Right renal cortex interstitium (tissue), 3 donors: ENCODE data around the gene CARD9. TPM values are rescaled to one million over a fixed set of nuclear protein-coding genes. Genes with fewer than 3 reads are reported as not detected.

ENCODE experiments used
- DNase-seq, 3 donors: peaks; one replicate each; pipeline ENCODE4 v3.0.0-alpha.2; 2013; ENCODE audit warnings: low read depth in 3 of 3, low spot score in 2 of 3
- polyA plus RNA-seq, 3 donors: library from polyadenylated mRNA; unstranded; fragments of 120-200 nt; gene quantifications; one replicate each; pipeline ENCODE4 v1.2.1, GENCODE V29; 2013; ENCODE audit not compliant: insufficient read length in 3 of 3

The CARD9 gene
- polyA plus RNA-seq, 3 donors, result 1.5 to 1.7 (median 1.7) TPM

DNA sequence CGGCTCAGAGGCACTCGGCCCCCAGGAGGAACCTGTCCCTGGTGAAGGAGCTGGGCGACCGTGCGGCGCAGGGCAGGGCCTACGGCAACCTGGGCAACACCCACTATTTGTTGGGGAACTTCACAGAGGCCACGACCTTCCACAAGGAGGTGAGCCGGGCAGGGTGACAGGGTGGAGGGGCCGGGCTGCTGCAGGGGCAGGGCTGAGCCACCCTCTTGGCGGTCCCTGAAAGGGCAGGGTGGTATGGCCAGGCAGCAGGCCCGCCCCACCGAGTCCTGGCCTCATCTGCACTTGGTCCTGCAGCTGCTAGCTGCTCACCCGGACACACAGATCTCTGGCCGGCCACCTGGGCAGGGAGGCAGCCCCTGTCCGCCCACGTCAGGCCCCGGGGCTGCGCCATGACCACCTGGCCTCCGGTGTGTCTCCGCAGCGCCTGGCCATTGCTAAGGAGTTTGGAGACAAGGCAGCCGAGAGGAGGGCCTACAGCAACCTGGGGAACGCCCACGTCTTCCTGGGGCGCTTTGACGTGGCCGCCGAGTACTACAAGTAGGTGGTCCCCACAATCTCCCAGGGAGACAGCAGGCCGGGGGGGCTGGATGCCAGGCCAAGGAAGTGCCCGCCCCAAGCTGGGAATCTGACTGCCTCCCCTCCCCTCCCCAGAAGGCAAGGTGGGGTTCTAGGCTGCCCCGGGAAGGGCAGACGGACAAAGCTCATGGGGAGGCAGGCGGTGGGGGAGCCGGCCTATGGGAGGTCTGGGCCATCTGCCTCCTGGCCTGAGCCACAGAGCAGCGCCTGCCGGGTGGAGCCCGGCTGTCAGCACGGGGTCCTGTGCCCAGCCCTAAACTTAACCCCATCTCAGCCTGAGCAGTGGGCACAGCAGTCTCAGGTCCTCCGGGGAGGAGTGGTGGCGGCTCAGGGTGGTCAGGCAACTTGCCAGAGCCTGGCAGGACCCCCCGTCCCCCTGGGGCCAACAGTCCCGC is 35.8 kb downstream of the CARD9 start:
- no peak for DNase-seq

DNA sequence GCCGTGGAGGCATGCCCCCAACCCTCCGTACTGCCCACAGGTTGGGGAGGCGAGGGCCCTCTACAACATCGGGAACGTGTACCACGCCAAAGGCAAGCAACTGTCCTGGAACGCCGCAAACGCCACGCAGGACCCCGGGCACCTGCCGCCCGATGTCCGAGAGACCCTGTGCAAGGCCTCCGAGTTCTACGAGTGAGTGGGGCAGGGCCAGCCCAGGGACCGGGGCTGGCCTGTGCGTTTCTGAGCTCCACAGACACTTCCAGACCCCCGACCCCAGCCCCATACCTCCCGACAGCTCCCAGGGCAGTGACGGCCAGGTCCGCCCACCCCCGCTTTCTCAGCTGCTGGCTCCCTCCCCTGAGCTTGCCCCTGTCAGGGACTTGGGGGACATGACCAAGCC is 36.6 kb downstream of the CARD9 start:
- no peak for DNase-seq

DNA sequence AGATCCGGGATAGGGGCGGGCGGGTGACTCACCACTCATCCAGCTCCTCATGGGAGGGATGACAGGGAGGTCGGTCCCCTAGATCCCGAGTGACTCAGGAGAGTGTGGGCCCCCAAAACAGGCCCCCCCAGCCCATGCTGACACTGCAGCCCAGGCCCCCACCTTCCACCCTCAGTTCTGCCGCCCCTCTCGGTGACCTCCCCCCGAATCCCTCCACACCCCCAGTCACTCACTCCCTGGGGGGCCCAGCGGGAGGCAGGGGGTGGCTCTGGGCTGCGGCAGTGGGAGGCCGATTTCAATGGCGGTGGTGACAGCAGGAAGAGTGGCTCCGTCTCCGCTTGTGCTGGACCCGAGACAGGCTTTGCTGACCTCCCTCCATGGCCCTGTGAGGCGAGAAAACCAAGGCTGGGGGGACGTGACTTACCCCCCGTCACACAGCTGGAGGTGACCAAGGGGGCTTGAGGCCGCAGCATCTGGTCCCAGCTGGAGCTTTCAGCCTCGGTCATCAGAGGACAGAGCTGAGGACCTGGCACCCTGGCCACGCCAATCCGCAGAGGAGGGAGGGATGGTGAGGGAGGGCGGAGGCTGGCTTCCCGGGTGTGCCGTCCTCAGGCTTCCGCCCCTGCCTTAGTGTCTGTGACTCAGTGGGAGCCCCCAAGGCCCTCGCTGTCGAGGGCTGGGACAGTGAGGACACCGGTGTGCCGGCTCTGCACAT is 37.2 kb downstream of the CARD9 start:
- DNase-seq, result no peak

- no peak for DNase-seq
Observed at GRCh38 chr9:136335296-136336155, 37.9 kb downstream of the CARD9 start.

GRCh38 chr9:136334541-136334940 is 38.9 kb downstream of the CARD9 start:
- no peak for DNase-seq

- DNase-seq, result no peak
Observed at GRCh38 chr9:136333486-136333885, 40.0 kb downstream of the CARD9 start.

GRCh38 chr9:136333045-136333444 is 40.4 kb downstream of the CARD9 start:
- no peak for DNase-seq

DNA sequence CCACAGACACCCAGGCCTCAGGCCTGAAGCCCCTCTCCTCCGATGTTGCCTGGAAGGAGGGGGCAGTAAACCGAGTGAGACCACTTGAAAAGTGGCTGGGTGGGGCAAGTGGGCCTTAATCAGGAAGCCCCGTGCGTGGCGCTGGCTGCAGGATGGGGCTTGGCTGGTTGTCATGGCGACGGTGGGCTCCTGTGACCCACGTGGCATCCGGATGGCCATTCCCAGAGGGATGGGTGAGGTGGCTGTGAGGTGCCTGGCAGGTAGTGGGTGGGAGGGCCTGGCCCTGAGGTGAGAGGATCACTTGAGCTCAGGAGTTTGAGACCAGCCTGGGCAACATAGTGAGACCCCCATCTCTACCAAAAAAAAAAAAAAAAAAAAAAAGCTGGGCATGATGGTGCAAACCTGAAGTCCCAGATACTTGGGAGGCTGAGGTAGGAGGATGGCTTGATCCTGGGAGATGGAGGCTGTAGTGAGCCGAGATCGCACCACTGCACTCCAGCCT is 40.9 kb downstream of the CARD9 start:
- no peak for DNase-seq

DNA sequence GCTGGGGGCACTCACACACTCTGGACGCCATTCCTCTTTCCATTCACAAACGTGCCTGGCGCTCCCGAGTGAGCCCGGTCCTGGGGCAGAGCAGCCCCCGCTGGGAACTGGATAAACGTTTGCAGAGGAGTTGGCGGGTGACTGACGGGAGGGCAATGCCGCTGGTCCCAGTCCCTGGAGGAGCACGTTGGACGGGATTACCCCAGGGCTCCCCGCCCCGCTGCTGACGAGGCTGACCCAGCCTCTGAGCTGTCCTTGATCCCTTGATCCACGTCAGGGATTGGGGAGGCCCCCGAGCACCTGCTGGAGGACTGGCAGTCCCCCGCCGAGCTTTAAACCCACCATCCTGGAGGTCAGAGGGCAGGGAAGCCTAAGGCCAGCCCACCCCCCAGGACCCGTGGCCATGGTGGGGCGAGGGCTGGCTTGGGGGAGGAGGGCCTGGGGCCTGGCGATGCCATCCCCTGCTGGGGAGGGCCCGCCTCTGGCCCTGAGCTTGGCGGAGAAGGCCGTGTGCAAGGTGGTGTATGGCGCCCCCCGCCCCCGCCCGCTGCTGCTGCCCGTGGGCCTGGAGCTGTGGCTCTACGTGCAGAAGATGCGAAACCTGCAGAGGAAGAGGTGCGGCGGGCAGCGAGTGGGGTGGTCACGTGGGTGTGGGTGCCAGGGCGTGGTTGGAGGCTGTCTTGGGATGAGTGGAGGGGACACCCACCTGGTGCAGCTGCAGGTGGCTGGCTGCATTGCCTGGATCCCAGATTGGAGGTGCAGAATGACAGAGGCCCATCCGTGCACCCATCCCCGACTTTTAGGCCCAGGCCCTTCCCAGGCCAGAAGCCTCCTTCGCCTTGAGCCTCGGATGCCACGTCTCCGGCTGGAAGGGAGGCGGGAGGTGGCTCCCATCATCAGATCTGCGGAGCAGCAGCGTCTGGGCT is 41.6 kb downstream of the CARD9 start:
- DNase-seq, result no peak

DNA sequence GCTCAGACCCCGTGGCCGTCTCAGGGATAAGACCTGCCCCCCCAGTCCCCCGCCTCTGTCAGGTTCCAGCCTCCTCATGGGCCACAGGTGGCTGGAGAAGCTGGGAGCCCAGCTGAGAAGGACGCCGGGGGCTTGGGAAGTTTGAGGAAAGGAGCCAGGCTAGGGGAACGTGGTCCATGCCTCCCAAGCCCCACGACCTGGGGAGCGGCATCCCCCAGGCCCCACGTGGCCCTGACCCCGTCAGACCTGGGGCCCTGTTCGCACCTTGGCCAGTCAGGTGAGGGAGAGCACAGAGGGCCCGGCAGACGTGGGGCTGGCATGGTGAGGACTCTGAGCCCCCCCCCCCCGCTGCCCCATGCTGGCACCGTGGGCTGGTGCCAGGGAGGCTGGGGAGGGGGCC is 42.4 kb downstream of the CARD9 start:
- DNase-seq, result no peak

DNA sequence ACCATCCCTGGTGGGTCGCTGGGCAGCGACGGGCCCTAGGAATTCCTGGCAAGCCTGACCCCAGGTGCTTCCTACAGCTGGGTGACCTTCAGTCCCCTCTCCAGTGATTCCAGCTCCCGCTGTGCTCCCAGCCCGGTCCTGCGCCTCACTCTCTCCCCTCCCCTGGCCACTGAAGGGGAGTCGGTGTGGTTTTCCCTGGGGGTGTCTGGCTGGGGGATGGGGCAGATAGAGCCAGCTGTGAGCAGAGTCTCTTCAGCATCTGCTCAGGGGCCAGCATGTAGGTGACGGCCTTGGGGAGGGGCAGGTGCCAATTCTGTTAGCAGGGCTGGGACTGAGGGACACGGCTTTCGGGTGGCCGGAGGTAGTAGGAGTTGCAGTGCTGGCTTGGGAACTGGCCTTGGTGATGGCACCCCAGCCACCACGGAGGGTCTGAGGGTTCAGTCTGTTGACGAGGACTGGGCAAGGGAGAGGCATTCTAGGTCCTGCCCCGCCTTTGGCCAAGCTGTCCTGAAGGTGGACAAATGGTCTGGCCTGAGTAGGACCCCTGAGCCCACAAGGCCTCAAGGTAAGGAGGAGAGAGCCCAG is 43.0 kb downstream of the CARD9 start:
- no peak for DNase-seq

DNA sequence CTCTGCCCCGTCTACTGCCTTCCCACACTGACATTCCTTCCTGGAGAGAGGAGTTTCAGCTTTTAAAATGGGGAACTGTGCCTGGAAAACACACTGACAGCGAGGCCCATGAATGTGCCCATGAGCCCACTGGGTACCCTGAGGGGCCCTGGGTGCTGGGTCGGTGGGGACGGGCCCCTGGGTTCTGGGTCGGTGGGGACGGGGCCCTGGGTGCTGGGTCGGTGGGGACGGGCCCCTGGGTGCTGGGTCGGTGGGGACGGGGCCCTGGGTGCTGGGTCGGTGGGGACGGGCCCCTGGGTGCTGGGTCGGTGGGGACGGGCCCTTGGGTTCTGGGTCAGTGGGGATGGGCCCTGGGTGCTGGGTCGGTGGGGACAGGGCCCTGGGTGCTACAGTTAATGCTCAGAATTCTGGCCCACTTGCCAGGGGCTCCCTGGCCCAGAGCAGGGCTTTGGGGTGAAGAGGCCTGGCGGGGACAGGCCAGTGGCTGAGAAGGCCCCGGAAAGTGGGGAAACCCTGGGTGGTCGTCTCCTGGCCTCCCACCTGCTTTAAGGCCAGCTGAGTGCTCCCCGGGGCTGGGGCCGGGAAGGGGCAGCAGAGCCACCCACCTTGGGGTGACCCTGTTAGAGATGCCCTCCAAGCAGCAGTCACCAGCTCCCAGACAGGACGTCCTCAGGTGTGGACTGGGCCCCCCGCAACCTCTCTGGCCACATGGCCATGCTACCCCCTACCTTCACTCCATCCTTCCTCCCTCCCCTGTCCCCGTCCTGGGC is 43.6 kb downstream of the CARD9 start:
- no peak for DNase-seq

GRCh38 chr9:136329211-136329627 is 44.2 kb downstream of the CARD9 start:
- DNase-seq, result no peak

DNA sequence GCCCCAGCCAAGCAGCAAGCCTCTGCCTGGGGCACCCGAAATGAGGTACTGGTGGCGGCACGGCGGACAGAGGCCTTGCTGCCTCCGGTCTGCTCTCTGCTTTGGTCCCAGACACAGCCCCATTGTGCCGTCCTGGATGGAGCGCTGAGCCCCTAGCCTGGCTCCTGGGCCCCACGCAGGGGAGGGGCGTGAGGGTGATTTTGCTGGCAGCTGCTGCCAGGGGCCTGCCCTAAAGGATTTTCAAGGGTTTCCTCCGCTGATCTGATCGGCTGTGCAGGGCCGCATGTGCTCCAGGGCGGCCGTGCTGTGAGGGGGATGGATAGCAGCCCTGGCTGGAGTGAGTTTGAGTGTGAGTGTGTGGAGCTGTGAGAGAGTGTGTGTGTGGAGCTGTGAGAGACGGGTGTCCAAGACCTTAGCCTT is 44.8 kb downstream of the CARD9 start:
- DNase-seq, result no peak

- DNase-seq, result no peak
Observed at GRCh38 chr9:136328011-136328621, 45.4 kb downstream of the CARD9 start.

DNA sequence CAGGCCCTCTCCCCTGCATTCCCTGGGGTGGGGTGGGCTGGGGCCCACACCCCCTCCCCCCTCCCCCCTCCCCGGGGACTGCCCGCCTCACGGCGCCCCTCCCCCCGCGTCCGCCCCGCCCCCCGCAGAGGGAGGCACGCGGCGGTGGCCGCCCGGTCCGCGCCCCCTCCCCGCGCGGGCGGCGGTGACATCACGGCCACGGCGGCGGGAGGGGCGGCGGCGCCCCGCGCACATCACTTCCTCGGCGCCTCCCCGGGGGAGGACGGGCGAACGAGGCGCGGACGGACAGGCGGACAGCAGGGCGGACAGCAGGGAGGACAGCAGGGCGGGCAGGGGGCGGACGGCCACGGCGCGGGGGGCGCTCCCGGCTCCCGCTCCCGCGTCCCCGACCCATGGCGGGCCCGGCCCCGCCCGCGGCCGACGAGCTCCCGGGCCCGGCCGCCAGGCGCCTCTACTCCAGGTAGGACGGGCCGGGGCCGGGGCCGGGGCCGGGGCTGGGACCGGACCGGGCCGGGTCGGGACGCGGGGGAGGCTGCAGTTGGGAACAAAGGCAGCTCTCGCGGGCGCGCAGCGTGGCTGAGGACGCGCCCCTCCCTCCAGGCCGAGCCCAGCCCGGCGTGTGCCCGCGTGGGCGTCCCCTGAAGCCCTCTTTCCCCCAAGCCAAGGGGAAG is 46.0 kb downstream of the CARD9 start, which contains the start of gene GPSM1:
Gene GPSM1 (plus strand): TSS at position 236 of the 671 bp plus-strand sequence. CDS start 157 bp downstream, at position 393.
- no peak for DNase-seq

GRCh38 chr9:136326761-136327303 is 46.6 kb downstream of the CARD9 start:
- no peak for DNase-seq
